Vagina (tissue), 2 donors: ENCODE data around the gene CPLX1. TPM values are rescaled to one million over a fixed set of nuclear protein-coding genes. Genes with fewer than 3 reads are reported as not detected.

ENCODE experiments used
- DNase-seq, 2 donors: peaks; one replicate each; pipeline ENCODE4 v3.0.0-alpha.2; 2017; ENCODE audit errors: extremely low spot score in 2 of 2
- H3K27ac ChIP-seq: fragments of 200-600 bp; sonication (generic); one replicate; pipeline ENCODE4 v1.5.1; 2019
- H3K27me3 ChIP-seq: fragments of 200-600 bp; sonication (generic); one replicate; pipeline ENCODE4 v1.5.1; 2019
- H3K36me3 ChIP-seq, 2 donors: fragments of 200-600 bp; sonication (generic); one replicate each; pipeline ENCODE4 v1.5.1; 2017 to 2019
- H3K4me1 ChIP-seq: fragments of 200-600 bp; sonication (generic); one replicate; pipeline ENCODE4 v1.5.1; 2019
- H3K4me3 ChIP-seq, 2 donors: fragments of 200-600 bp; sonication (generic); 1 replicate in 1 of 2; 2 replicates in 1 of 2; pipeline ENCODE4 v1.5.1; 2016 to 2019
- H3K9me3 ChIP-seq: fragments of 200-600 bp; sonication (generic); one replicate; pipeline ENCODE4 v1.5.1; 2019
- POLR2A ChIP-seq, 2 donors: fragments of 450-650 bp; IDR thresholded peaks; one replicate each; pipeline ENCODE4 v1.6.1; 2017; ENCODE audit warnings: antibody characterized with exemption in 2 of 2, mild to moderate bottlenecking in 2 of 2, moderate library complexity in 2 of 2
- POLR2AphosphoS5 ChIP-seq, 2 donors: sonication (generic); formaldehyde crosslinking; IDR thresholded peaks; one replicate each; pipeline ENCODE4 v1.9.0; 2017; ENCODE audit warnings: antibody characterized with exemption in 2 of 2, mild to moderate bottlenecking in 2 of 2, low read depth in 1 of 2; ENCODE audit not compliant: insufficient read depth in 1 of 2
- intact Hi-C: fragments of 100-400 bp; cut with DNase I; formaldehyde crosslinking; loops from one replicate; pipeline ENCODE4 v1.15.1; 2023
- total RNA-seq: library from RNA; depleted of rRNA; stranded (reverse); fragments of >200 nt; gene quantifications from one replicate; pipeline ENCODE4 v1.2.3, GENCODE V29; 2016
- TF ChIP-seq, protein P1 (sequence below), 3 experiments: fragments of 450-650 bp in 2 of 3; fragments of 200-600 bp in 1 of 3; sonication (generic) in 1 of 3; IDR thresholded peaks; one replicate each; pipeline ENCODE4 v1.5.1; 2017 to 2019; ENCODE audit warnings: antibody characterized with exemption in 3 of 3, mild to moderate bottlenecking in 2 of 3, moderate library complexity in 2 of 3

Gene CPLX1
- total RNA-seq, 1 donor from 2014 or later, result 0.98 TPM

DNA sequence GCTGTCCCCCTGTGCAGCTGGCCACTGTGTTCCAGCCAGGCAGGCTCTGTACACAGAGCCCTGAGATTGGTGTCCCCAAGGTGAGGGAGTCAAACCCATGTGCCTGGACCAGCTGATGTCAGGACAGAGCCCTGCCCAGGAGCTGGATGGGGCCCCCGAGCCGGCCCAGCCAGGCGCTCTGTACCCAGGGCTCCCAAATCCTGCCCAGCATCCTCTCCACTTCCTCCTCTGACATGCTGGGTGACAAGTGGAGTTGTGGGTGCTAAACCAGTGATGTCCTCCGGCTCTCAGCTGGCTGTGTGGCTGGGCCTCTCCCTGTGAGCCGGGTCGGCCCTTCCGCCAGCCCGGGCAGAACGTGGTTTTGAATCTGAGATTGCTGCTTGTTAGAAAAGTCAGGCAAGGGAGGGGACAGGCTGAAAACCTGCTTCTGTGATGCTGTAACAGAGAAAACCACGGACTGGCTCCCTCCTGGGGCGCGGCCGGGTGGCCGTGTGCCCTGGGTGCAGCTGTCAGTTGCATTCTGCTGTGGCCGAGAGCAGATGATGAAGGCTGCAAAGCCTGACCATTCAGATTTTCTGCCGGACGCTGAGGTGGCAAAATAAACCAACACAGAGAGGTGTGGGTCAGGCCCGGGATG is 7.9 kb upstream of the CPLX1 start:
- H3K4me1 ChIP-seq, result no peaks in the 10 kb centered on the region
- H3K4me3 ChIP-seq, result no peak overlapping the region
- no peak for TF ChIP-seq POLR2A (IDR thresholded peaks at IDR 0.05)
- H3K36me3 ChIP-seq, result no peaks in the 10 kb centered on the region
- DNase-seq, result no peak
- H3K27me3 ChIP-seq, result no peaks in the 10 kb centered on the region
- peaks cover 6% of the 10 kb centered on the region for H3K9me3 ChIP-seq
- intact Hi-C loops, result no loop called here
- no peak overlapping the region for H3K27ac ChIP-seq

DNA sequence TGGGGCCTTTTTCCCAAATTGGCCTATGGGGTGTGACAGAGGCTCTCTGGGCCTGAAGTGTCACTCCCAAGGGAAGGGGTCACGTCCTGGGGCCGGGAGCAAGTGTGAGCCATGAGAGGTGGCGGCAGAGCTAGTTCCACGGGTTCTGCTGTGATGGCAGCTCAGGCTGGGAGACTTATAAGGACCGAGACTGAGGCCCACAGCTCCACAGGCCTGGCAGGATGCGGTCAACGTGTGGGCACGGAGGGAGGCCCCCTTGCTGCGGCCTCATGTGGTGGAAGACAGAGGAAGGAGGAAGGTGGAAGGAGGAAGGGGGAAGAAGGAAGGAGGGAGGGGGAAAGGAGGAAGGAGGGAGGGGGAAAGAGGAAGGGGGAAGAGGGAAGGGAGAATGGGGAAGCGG is 7.2 kb upstream of the CPLX1 start:
- no peak for DNase-seq
- intact Hi-C loops, result no loop called here
- Histone ChIP-seq H3K36me3 (no peaks in the 10 kb centered on the region), H3K27me3 (no peaks in the 10 kb centered on the region), H3K9me3 (peaks cover 6% of the 10 kb centered on the region), H3K4me1 (no peaks in the 10 kb centered on the region), H3K27ac (no peak overlapping the region), H3K4me3 (no peak overlapping the region)
- TF ChIP-seq POLR2AphosphoS5 (IDR thresholded peaks at IDR 0.05; ENCODE audit: insufficient read depth in 1 of 2, low read depth in 1 of 2) (no peak), POLR2A (IDR thresholded peaks at IDR 0.05) (no peak)
- TF ChIP-seq, protein P1, sequence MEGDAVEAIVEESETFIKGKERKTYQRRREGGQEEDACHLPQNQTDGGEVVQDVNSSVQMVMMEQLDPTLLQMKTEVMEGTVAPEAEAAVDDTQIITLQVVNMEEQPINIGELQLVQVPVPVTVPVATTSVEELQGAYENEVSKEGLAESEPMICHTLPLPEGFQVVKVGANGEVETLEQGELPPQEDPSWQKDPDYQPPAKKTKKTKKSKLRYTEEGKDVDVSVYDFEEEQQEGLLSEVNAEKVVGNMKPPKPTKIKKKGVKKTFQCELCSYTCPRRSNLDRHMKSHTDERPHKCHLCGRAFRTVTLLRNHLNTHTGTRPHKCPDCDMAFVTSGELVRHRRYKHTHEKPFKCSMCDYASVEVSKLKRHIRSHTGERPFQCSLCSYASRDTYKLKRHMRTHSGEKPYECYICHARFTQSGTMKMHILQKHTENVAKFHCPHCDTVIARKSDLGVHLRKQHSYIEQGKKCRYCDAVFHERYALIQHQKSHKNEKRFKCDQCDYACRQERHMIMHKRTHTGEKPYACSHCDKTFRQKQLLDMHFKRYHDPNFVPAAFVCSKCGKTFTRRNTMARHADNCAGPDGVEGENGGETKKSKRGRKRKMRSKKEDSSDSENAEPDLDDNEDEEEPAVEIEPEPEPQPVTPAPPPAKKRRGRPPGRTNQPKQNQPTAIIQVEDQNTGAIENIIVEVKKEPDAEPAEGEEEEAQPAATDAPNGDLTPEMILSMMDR (IDR thresholded peaks at IDR 0.05), result no peak

DNA sequence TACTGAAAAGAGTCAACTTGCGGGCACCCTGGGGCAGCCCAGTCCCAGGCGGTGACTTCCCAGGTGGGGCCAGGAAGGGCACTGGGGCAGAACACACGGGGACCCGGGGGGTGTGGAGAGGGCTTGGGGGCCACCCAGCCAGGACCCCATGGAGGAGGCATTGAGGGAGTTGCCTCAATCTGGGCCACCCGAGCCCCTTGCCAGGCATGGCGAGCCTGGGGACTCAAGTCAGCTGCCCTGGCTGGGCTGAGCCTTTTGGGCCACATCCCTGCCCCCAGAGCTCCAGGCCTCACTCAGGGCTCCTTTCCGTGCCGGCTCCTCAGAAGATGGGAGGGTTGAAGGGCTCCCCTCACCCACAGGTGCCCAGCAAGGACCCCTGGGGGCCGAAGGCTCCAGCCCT is 6.6 kb upstream of the CPLX1 start:
- Histone ChIP-seq H3K4me1 (no peaks in the 10 kb centered on the region), H3K27ac (no peak overlapping the region), H3K4me3 (no peak overlapping the region), H3K36me3 (no peaks in the 10 kb centered on the region), H3K9me3 (peaks cover 3% of the 10 kb centered on the region), H3K27me3 (no peaks in the 10 kb centered on the region)
- intact Hi-C loops, result no loop called here
- no peak for DNase-seq
- TF ChIP-seq, protein P1 (IDR thresholded peaks at IDR 0.05), result no peak
- TF ChIP-seq POLR2A (IDR thresholded peaks at IDR 0.05), result no peak
- no peak for TF ChIP-seq POLR2AphosphoS5 (IDR thresholded peaks at IDR 0.05; ENCODE audit: insufficient read depth in 1 of 2, low read depth in 1 of 2)

DNA sequence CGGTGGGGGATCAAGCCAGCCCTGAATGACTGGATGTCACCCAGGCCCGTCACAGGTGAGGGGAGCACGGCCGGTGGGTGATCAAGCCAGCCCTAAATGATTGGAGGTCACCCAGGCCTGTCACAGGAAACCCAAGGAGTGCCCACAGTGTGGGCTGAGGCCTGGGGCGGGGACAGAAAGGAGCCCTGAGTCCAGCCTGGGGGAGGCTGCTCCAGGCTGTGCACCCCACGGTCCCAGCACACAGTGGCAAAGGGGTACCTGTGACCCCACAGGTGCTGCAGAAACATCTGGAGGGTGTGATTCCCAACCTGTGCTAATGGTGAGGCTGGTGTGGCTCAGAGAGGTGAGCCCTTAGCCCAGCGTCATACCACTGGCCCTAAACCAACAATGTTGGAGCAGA is 6.2 kb upstream of the CPLX1 start:
- Histone ChIP-seq H3K4me3 (no peak overlapping the region), H3K4me1 (no peaks in the 10 kb centered on the region), H3K27me3 (peaks cover 2% of the 10 kb centered on the region), H3K36me3 (no peaks in the 10 kb centered on the region), H3K27ac (no peak overlapping the region), H3K9me3 (no peaks in the 10 kb centered on the region)
- no peak for DNase-seq
- intact Hi-C loops, result no loop called here
- TF ChIP-seq POLR2A (IDR thresholded peaks at IDR 0.05) (no peak), POLR2AphosphoS5 (IDR thresholded peaks at IDR 0.05; ENCODE audit: insufficient read depth in 1 of 2, low read depth in 1 of 2) (no peak)
- TF ChIP-seq, protein P1 (IDR thresholded peaks at IDR 0.05), result no peak

DNA sequence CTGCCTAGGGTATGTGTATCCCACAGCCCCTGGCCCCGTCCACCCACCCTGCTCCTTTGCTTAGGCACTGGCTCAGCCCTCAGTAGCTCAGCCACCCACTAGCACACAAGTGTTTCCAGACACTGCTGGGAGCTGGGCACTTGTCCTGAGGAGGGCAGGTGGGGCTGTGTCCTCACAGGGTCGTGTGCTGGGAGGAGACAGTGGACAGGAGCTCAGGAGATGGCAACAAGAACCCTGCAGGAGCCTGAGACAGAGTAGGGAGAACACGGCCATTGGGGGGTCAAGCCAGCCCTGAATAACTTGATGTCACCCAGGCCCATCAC is 5.5 kb upstream of the CPLX1 start:
- H3K27me3 ChIP-seq, result peaks cover 8% of the 10 kb centered on the region
- no peak for TF ChIP-seq POLR2AphosphoS5 (IDR thresholded peaks at IDR 0.05; ENCODE audit: insufficient read depth in 1 of 2, low read depth in 1 of 2)
- TF ChIP-seq, protein P1 (IDR thresholded peaks at IDR 0.05), result no peak

More for the DNA sequence above, 5.5 kb upstream of the CPLX1 start:
- Histone ChIP-seq H3K36me3 (no peaks in the 10 kb centered on the region), H3K4me3 (no peak overlapping the region), H3K27ac (no peak overlapping the region), H3K9me3 (no peaks in the 10 kb centered on the region), H3K4me1 (peaks cover 5% of the 10 kb centered on the region)
- intact Hi-C loops, result no loop called here
- DNase-seq, result no peak
